HCT116 (cell line): ENCODE results near the gene STAC2. TPM values are rescaled to one million over a fixed set of nuclear protein-coding genes. Genes with fewer than 3 reads are reported as not detected.

Source experiments
- ATAC-seq: fragments of 200-7000 bp; cut with Tn5 transposase; 2 replicates; pipeline ENCODE4 v1.9.1; 2020; ENCODE audit warnings: mild to moderate bottlenecking, moderate library complexity
- BruUV-seq: library from RNA; stranded (reverse); fragments of 400-500 nt; replicated peaks from 2 replicates; lab custom pipeline; 2021; lab: Mats Ljungman, UMichigan
- CTCF ChIA-PET: fragments of 300-600 bp; sonication (Branson Sonifier 250); formaldehyde crosslinking; loops from one replicate; lab custom pipeline; 2021; ENCODE audit warnings: antibody characterized with exemption; lab: Charles Lee
- POLR2A ChIA-PET: fragments of 300-600, 350-600 bp; sonication (Branson Sonifier 250); formaldehyde crosslinking; loops from one replicate; lab custom pipeline; 2021; ENCODE audit warnings: antibody characterized with exemption; lab: Charles Lee
- RAD21 ChIA-PET, 2 experiments: fragments of 300-600 bp; sonication (Branson Sonifier 250); formaldehyde crosslinking; loops; one replicate each; lab custom pipeline; 2023; ENCODE audit warnings: low total read pairs in 2 of 2; ENCODE audit not compliant: uncharacterized antibody in 2 of 2, unreplicated experiment in 2 of 2, low non-redundant PET in 1 of 2; lab: Charles Lee
- DNase-seq: peaks from one replicate; pipeline ENCODE4 v3.0.0-alpha.2; 2010; ENCODE audit warnings: low read depth, low spot score
- H2AFZ ChIP-seq: fragments of 200-600 bp; shearing (Covaris generic), sonication (generic); 2 replicates; pipeline ENCODE4 v1.6.1; 2017; ENCODE audit warnings: low read depth, mixed run types, mixed read lengths, antibody characterized with exemption, low read length; ENCODE audit not compliant: poor library complexity, severe bottlenecking
- H3K27ac ChIP-seq: 2 replicates; pipeline ENCODE4 v1.5.1; 2012; ENCODE audit warnings: low read depth, low read length
- H3K27me3 ChIP-seq: fragments of 200-600 bp; sonication (generic); 2 replicates; pipeline ENCODE4 v1.6.1; 2016; ENCODE audit warnings: mixed run types, low read length, mixed read lengths; ENCODE audit not compliant: insufficient read depth
- H3K36me3 ChIP-seq, 2 experiments: fragments of 200-500 bp in 1 of 2; fragments of 200-600 bp in 1 of 2; sonication (Bioruptor generic) in 1 of 2; sonication (generic) in 1 of 2; 2 replicates each; pipeline versions ENCODE4 v1.5.1 to v1.6.1; 2014 to 2016; ENCODE audit warnings: low read length in 2 of 2, inconsistent platforms in 1 of 2, mixed read lengths in 1 of 2, mixed run types in 1 of 2; ENCODE audit not compliant: insufficient read depth in 2 of 2, control insufficient read depth in 1 of 2
- H3K4me1 ChIP-seq, 2 experiments: fragments of 200-600 bp in 1 of 2; sonication (generic) in 1 of 2; 2 replicates each; pipeline versions ENCODE4 v1.5.1 to v1.6.1; 2012 to 2017; ENCODE audit warnings: low read length in 2 of 2, inconsistent platforms in 1 of 2, mild to moderate bottlenecking in 1 of 2, mixed read lengths in 1 of 2, mixed run types in 1 of 2, moderate library complexity in 1 of 2; ENCODE audit not compliant: insufficient read depth in 2 of 2, control insufficient read depth in 1 of 2
- H3K4me2 ChIP-seq: fragments of 200-600 bp; sonication (generic); 2 replicates; pipeline ENCODE4 v1.6.1; 2017; ENCODE audit warnings: mixed run types, low read length, mixed read lengths
- H3K4me3 ChIP-seq, 2 experiments: fragments of 200-600 bp in 1 of 2; sonication (generic) in 1 of 2; replicated peaks in 1 of 2; 2 replicates each; pipeline ENCODE4 v1.5.1; 2011 to 2016; ENCODE audit warnings: low read length in 2 of 2, control low read depth in 1 of 2, low read depth in 1 of 2, mild to moderate bottlenecking in 1 of 2, mixed read lengths in 1 of 2, mixed run types in 1 of 2
- H3K79me2 ChIP-seq: fragments of 200-600 bp; sonication (generic); 2 replicates; pipeline ENCODE4 v1.6.1; 2017; ENCODE audit warnings: mild to moderate bottlenecking, mixed run types, low read length, moderate library complexity, mixed read lengths; ENCODE audit not compliant: insufficient read depth
- H3K9ac ChIP-seq: fragments of 200-600 bp; sonication (generic); 2 replicates; pipeline ENCODE4 v1.6.1; 2016; ENCODE audit warnings: low read length, mixed read lengths
- H3K9me2 ChIP-seq: fragments of 200-600 bp; sonication (generic), shearing (Covaris generic); 2 replicates; pipeline ENCODE4 v1.6.1; 2017; ENCODE audit warnings: mixed run types, mild to moderate bottlenecking, moderate library complexity; ENCODE audit not compliant: insufficient read depth
- H3K9me3 ChIP-seq, 2 experiments: fragments of 200-500 bp in 1 of 2; fragments of 200-600 bp in 1 of 2; sonication (Bioruptor generic) in 1 of 2; sonication (generic) in 1 of 2; 2 replicates each; pipeline ENCODE4 v1.6.1; 2014 to 2017; ENCODE audit warnings: low read length in 2 of 2, mixed read lengths in 2 of 2, inconsistent platforms in 1 of 2, low read depth in 1 of 2, mild to moderate bottlenecking in 1 of 2, mixed run types in 1 of 2, moderate library complexity in 1 of 2; ENCODE audit not compliant: control insufficient read depth in 1 of 2, insufficient read depth in 1 of 2
- H4K20me1 ChIP-seq: fragments of 200-600 bp; sonication (generic), shearing (Covaris generic); 2 replicates; pipeline ENCODE4 v1.6.1; 2017; ENCODE audit warnings: mixed run types, mild to moderate bottlenecking, moderate library complexity; ENCODE audit not compliant: insufficient read depth
- intact Hi-C: fragments of 100-400 bp; cut with micrococcal nuclease; formaldehyde crosslinking; loops from 2 replicates; pipeline ENCODE4 v1.10.0; 2022
- total RNA-seq: library from RNA; stranded (reverse); gene quantifications from one replicate; pipeline ENCODE4 v1.2.1, GENCODE V29; 2021; ENCODE audit not compliant: unreplicated experiment
- TF ChIP-seq, protein P1 (sequence below), 3 experiments: fragments of 200-600 bp in 1 of 3; sonication (generic) in 1 of 3; IDR thresholded peaks in 2 of 3; conservative IDR thresholded peaks in 1 of 3; 2 replicates each; pipeline ENCODE4 v1.5.1; 2012 to 2017; ENCODE audit warnings: low read depth in 2 of 3, low read length in 2 of 3, antibody characterized with exemption in 1 of 3, borderline replicate concordance in 1 of 3, control low read depth in 1 of 3, mild to moderate bottlenecking in 1 of 3, mixed read lengths in 1 of 3, mixed run types in 1 of 3, moderate library complexity in 1 of 3; ENCODE audit not compliant: insufficient read depth in 1 of 3
- TF ChIP-seq, protein P2 (sequence below): IDR thresholded peaks from 2 replicates; pipeline ENCODE4 v1.6.1; 2011; ENCODE audit warnings: mild to moderate bottlenecking, low read length, moderate library complexity; ENCODE audit not compliant: insufficient replicate concordance; ENCODE audit errors: extremely low read depth

The STAC2 gene
- total RNA-seq, 1 experiment from 2014 or later = not detected

- H3K9me3 ChIP-seq = no peaks in the 10 kb centered on the region
- no peak overlapping the region for H3K4me3 ChIP-seq
- H3K4me1 ChIP-seq = no peaks in the 10 kb centered on the region
- H3K4me2 ChIP-seq = no peak overlapping the region
- no peak for DNase-seq
- H3K27me3 ChIP-seq = no peaks in the 10 kb centered on the region
- BruUV-seq = no TSS peak
- H3K79me2 ChIP-seq = no peaks in the 10 kb centered on the region
- POLR2A ChIA-PET = interaction anchor here (0.5 kb wide), 1 partner anchor 11 kb away, joined by 3 read pairs; no protein-coding TSS in a partner anchor
- peak; percentile 80 for ATAC-seq
- no peaks in the 10 kb centered on the region for H3K9me2 ChIP-seq
- CTCF ChIA-PET = no interaction called here
- RAD21 ChIA-PET = no interaction called here
- no peaks in the 10 kb centered on the region for H4K20me1 ChIP-seq
- H2AFZ ChIP-seq = no peak overlapping the region
- intact Hi-C loops = no loop called here
- TF ChIP-seq, protein P1, sequence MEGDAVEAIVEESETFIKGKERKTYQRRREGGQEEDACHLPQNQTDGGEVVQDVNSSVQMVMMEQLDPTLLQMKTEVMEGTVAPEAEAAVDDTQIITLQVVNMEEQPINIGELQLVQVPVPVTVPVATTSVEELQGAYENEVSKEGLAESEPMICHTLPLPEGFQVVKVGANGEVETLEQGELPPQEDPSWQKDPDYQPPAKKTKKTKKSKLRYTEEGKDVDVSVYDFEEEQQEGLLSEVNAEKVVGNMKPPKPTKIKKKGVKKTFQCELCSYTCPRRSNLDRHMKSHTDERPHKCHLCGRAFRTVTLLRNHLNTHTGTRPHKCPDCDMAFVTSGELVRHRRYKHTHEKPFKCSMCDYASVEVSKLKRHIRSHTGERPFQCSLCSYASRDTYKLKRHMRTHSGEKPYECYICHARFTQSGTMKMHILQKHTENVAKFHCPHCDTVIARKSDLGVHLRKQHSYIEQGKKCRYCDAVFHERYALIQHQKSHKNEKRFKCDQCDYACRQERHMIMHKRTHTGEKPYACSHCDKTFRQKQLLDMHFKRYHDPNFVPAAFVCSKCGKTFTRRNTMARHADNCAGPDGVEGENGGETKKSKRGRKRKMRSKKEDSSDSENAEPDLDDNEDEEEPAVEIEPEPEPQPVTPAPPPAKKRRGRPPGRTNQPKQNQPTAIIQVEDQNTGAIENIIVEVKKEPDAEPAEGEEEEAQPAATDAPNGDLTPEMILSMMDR (IDR thresholded peaks at IDR 0.05 in 2 of 3, conservative IDR thresholded peaks at IDR 0.05 in 1 of 3; ENCODE audit: borderline replicate concordance in 1 of 3, insufficient read depth in 1 of 3, low read depth in 2 of 3, low read length in 2 of 3) = peak in 2 of 3 experiments; percentile 64 to 65; a peak in 4 of 6 replicates
- TF ChIP-seq, protein P2, sequence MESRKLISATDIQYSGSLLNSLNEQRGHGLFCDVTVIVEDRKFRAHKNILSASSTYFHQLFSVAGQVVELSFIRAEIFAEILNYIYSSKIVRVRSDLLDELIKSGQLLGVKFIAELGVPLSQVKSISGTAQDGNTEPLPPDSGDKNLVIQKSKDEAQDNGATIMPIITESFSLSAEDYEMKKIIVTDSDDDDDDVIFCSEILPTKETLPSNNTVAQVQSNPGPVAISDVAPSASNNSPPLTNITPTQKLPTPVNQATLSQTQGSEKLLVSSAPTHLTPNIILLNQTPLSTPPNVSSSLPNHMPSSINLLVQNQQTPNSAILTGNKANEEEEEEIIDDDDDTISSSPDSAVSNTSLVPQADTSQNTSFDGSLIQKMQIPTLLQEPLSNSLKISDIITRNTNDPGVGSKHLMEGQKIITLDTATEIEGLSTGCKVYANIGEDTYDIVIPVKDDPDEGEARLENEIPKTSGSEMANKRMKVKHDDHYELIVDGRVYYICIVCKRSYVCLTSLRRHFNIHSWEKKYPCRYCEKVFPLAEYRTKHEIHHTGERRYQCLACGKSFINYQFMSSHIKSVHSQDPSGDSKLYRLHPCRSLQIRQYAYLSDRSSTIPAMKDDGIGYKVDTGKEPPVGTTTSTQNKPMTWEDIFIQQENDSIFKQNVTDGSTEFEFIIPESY = no peak
- H3K27ac ChIP-seq = no peak overlapping the region
- H3K36me3 ChIP-seq = no peaks in the 10 kb centered on the region
- H3K9ac ChIP-seq = no peak overlapping the region
Measured at GRCh38 chr17:39261286-39261685, 35.5 kb upstream of the STAC2 start.
